ENCODE results near the gene MICU1. TPM values are rescaled to one million over a fixed set of nuclear protein-coding genes. Genes with fewer than 3 reads are reported as not detected.
A peak's percentile ranks its signal among the peaks of the same experiment; 100 is the strongest.
"Not testable (repeated sequence)": the region's sequence is repeated elsewhere in the genome, so short reads cannot be mapped to it uniquely, and the experiment has no call there.

MICU1 gene
- 28.3 and 30.4 TPM in 2 replicates for total RNA-seq

DNA sequence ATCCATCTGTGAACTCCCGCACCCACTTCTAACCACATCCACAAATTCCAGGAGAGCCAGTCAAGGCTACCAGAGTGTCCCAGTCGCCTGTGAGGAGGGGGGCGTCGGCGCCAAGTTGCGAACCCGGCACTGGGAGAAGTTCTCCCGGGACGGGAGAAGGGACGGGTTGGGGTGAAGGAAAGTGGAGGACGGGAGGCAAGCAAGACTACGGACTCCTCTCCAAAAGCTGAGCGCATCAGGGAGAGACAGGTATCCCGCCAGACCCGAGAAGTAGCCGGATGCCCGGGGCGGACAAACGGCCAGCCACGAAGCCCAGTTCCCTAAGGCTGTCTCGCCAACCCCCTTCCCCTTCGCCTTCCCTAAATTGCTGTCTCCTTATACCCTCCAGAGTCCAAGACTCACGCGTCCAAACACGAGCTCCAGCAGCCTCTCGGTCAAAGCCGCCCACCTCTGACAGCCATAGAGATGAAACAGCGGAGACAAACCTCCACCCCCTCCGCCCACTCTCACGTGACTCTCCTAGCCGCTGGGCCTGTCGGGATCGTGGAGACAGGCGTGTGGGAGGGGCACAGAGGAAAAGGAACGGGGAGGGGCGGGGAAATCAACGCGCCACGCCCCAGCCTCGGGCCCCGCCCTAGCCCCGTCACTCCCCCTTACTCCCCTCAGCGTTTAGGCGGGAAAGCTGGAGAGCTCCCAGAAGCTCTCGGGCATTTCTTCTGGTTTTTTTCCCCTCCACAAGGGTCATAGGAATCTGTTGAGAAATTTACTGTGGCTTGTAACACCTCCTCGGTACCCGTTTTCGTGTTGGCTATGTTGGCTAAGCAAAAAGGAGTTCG is at the start of gene MICU1:
Gene MICU1, minus strand, starts transcription at position 472 of the 836 bp plus-strand sequence. CDS start 59,286 bp downstream, outside the sequence.
- peak; percentile 93 for DNase-seq (ENCODE audit: low read depth in 2 of 2)

DNA sequence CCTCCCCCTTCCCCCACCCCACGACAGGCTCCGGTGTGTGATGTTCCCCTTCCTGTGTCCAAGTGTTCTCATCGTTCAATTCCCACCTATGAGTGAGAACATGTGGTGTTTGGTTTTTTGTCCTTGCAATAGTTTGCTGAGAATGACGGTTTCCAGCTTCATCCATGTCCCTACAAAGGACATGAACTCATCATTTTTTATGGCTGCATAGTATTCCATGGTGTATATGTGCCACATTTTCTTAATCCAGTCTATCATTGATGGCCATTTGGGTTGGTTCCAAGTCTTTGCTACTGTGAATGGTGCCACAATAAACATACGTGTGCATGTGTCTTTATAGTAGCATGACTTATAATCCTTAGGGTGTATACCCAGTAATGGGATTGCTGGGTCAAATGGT is 48.3 kb upstream of the MICU1 start:
- DNase-seq (ENCODE audit: low read depth in 2 of 2), result not testable (repeated sequence)

GRCh38 chr10:72673280-72673679 is 47.4 kb upstream of the MICU1 start:
- DNase-seq (ENCODE audit: low read depth in 2 of 2), result no peak

- no peak for DNase-seq (ENCODE audit: low read depth in 2 of 2)
Measured at GRCh38 chr10:72667207-72667864, 41.5 kb upstream of the MICU1 start.

GRCh38 chr10:72665925-72666324 is 40.0 kb upstream of the MICU1 start:
- DNase-seq (ENCODE audit: low read depth in 2 of 2), result peak in 1 of 2 donors; percentile 18

GRCh38 chr10:72663971-72664370 is 38.1 kb upstream of the MICU1 start:
- no peak for DNase-seq (ENCODE audit: low read depth in 2 of 2)

DNA sequence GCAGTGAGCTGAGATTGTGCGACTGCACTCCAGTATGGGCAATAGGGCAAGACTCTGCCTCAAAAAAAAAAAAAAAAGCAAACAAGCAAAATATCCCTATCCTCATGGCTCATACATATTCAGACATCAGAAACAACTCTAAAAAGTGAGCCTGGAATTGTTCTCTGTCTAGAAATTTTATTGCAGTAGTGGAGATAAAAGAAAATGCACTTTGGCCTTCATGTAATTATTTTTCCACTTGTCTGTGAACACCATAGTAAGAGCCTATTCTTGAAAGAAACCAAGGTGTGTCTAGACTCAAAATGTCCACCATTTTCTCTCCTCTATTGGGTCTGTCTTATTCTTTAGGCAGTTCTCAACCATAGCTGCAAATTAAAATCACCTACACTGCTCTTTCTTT is 35.6 kb upstream of the MICU1 start:
- DNase-seq (ENCODE audit: low read depth in 2 of 2), result no peak

- no peak for DNase-seq (ENCODE audit: low read depth in 2 of 2)
Measured at GRCh38 chr10:72660220-72660619, 34.3 kb upstream of the MICU1 start.

GRCh38 chr10:72659694-72660093 is 33.8 kb upstream of the MICU1 start:
- no peak for DNase-seq (ENCODE audit: low read depth in 2 of 2)

DNA sequence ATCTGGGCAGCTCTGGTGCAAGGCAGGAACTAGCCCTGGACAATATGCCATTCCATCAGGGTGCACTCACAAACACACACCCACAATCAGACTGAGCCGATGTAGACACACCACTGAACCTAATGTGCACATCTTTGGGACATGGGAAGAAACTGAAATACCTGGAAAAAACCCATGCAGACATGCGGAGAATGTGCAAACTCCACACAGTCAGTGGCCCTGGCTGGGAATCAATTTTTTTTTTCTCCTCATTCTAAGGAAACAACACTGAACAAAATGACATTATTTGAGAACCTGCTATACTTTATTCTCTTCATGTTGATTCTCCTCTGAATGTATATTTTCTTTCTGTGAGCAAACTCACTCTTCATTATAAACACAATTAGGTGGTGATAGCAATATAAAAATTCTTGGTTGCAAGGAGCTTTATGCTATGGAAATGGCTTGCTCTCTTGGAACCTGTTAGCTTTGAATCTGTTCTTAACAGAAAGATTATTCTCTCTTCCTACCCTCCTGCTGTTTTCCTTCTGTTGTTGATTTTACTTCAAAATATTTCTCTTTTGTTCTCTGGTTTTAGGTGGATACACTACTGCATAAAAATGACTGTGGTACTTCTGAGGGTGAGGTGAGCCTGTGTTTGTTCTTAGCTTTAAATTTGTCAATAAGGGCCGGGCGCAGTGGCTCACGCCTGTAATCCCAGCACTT is 33.0 kb upstream of the MICU1 start:
- DNase-seq (ENCODE audit: low read depth in 2 of 2), result no peak

DNA sequence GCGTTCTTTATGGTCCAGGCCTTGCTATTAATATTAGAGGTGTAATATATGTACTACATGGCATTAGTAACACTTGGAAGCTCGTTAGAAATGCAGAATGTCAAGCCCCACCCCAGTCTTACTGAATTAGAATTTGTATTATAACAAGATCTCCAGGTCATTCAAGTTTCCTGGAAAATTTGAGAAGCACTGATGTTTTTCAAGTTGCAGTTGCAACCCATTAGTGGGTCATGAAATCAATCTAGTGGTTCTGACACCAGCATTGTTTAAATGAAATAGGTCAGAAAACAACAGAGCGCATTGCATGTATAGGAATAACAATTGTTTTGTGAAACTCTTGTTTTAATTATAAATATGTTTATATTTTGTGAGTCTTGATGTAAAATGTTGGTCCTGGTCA is 28.8 kb upstream of the MICU1 start:
- DNase-seq (ENCODE audit: low read depth in 2 of 2), result no peak

DNA sequence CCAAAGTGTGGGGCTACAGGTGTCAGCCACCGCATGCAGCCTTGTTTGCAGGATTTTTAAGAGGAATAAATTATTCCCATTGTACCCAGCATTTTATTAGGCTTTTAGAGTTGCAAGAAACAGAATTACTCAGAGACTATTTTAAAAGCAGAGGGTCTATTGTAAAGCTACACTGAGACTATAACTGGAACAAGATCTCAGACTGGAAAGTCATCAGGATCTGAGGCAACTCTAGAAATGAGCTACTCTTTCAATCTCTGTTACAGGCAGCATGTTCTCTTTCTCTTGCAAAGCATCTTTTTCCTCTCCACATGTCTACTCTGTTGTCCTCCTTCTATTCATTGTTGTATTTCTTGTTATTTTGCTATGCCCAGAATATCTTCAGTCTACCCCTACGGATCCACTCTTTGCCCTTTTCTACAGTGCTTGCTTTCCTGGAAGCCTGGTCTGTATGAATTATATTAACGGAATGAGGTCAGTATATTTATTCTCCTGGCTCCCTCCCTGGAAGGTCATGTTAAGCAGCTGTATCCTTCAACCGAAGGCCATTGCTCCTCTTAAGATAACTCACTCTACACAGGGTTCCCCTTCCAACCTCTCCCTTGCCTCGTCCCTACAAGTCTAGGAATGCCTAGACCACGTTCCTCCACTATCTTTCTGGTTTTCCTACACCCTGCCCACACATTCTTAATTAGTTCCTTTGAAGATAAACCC is 27.7 kb upstream of the MICU1 start:
- no peak for DNase-seq (ENCODE audit: low read depth in 2 of 2)

DNA sequence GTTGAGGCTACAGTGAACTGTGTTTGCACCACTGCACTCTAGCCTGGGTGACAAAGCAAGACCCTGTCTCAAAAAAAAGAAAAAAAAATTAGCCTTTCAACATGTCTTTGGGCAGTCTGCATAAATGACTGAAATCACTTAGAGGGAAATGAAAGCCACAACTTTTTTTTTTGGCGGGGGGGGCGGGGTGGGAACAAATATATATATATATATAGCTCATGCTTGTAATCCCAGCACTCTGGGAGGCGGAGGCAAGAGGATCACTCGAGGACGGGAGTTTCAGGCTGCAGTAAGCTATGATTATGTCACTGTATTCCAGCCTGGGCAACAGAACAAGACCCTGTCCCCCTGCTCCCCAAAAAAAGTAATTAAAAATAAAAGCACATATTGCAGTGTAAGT is 23.4 kb upstream of the MICU1 start:
- no peak for DNase-seq (ENCODE audit: low read depth in 2 of 2)

GRCh38 chr10:72648301-72648700 is 22.4 kb upstream of the MICU1 start:
- no peak for DNase-seq (ENCODE audit: low read depth in 2 of 2)

DNA sequence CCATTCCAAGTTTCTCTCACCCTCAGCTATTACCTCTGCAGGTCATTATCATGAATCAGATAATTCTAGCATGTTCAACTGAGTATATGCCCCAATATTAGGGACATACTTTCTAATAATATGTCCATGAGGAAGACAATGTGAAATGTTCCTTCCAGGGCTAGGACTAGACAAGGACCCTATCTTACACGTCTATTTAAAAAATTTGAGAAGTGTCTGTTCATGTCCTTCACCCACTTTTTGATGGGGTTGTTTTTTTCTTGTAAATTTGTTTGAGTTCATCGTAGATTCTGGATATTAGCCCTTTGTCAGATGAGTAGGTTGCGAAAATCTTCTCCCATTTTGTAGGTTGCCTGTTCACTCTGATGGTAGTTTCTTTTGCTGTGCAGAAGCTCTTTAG is 21.1 kb upstream of the MICU1 start:
- DNase-seq (ENCODE audit: low read depth in 2 of 2), result not testable (repeated sequence)

DNA sequence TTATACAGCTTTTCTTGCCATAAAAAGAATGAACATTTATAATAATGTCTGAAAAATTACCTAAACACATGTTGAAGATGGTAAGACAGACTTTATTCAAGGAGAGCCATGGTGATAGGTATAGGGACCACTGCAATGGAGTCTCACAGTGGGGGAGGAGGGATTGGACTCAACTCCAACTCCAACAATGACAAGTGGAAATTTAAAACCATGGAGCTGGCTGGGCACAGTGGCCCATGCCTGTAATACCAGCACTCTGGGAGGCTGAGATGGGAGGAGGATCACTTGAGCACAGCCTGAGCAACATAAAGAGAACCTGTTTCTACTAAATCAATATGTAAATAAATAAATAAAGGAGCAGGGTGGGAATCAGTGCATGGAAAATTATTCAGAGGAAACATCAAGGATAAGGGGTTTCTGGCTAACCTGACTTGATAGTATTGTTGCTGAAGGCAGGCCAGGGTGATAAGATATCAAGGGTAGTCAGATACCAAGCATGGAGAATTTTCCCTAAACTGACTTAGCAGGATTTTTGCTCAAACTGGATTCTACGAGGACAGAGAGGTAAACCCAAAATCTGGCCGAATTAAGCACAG is 19.5 kb upstream of the MICU1 start:
- no peak for DNase-seq (ENCODE audit: low read depth in 2 of 2)

DNA sequence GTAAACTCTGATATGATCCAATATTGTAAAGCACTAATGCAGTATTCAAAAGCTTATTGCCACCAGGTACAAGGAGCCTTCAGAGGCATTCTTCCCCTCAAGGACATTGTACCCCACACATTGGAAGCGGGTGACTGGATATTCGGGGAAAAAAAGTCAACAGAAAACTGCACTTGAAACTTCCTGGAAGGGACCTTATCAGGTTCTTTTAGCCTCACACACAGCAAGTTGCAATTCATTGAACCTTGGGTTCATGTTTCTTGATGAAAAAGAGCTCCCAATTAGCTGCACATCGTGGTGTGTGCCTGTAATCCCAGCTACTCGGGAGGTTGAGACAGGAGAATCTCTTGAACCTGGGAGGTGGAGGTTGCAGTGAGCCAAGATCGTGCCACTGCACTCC is 16.4 kb upstream of the MICU1 start:
- DNase-seq (ENCODE audit: low read depth in 2 of 2), result no peak

GRCh38 chr10:72639441-72639873 is 13.6 kb upstream of the MICU1 start:
- DNase-seq (ENCODE audit: low read depth in 2 of 2), result no peak

- DNase-seq (ENCODE audit: low read depth in 2 of 2), result no peak
Measured at GRCh38 chr10:72638586-72639440, 12.9 kb upstream of the MICU1 start.

DNA sequence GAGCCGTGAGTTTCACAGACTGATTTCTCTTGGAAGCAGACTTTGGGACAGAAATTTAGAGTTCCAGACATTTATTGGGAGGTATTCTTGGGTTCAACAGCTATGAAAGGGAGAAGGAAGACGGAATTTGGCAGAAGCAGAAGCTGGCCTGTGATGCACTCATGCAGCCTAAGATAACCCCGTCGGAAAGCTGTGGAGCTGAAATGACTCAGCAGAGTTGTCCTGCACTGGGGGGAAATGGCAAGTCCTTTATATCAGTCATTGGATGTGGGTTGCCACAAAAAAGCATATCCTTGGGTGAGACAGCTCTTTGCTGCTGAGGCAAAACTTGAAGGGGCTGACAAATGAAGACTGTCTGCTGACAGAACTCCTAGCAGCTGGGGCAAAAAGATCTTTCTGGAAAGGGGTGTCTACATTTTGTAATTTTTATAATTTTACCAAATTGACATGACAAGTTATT is 11.5 kb upstream of the MICU1 start:
- DNase-seq (ENCODE audit: low read depth in 2 of 2), result peak; percentile 58 to 67
